ENCODE results near the gene POU2F2. TPM values are rescaled to one million over a fixed set of nuclear protein-coding genes. Genes with fewer than 3 reads are reported as not detected.

The POU2F2 gene
- total and polyA plus RNA-seq, 11 donors: 0.16 to 10.1 (median 0.61) TPM

DNA sequence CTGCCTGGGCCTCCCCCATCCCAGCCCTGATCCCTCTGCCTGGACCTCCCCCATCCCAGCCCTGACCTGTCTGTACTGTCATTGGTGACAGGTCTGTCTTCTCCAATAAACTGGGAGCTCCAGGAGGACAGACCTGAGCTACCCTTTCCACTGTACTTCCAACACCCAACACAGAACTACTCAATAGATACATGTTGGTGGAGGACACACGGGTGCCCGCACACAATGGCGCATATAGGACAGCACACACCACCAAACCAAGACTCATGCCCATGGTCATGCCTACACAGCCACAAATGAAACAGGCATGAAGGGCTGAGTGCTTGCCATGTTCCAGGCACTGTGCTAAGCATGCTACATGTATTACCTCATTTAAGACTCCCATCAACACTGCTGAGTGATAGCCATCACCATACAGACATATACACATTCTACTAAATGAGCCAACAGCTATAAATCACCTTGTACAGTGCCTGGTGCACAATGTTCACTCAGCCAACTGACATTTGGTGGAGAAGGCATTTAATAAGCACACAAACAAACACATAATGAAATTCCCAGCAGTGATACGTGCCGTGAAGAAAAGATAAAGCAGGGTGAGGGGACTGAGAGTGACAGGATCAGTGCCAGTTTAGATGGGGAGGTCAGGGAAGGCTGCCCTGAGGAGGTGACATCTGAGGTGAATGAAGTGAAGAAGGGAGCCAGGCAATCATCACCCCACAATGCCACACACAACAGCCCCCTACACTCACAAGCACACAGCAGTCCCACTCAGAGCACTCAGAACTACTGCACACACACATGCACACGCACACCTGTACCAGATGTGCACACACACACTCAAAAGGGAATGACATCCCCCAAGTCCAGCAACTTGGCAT, 857 bp downstream of the POU2F2 start:
- Histone ChIP-seq H3K27ac (peak overlapping the region in 1 of 12 donors; percentile 64), H3K4me3 (peak overlapping the region in 8 of 12 donors; percentile 16 to 65 (median 39)), H3K9me3 (no peaks in the 10 kb centered on the region), H3K4me1 (peaks cover 2 to 64% (median 10%) of the 10 kb centered on the region in 12 donors), H3K27me3 (peaks cover 6 to 49% (median 18%) of the 10 kb centered on the region in 9 donors), H3K36me3 (no peaks in the 10 kb centered on the region)
- ATAC-seq (no peak), DNase-seq (no peak)
- 58 to 64% (median 62%) methylated on average over 6 of the region's 6 CpGs for WGBS, 4 donors
- TF ChIP-seq POLR2A (IDR thresholded peaks at IDR 0.05) (no peak), CTCF (IDR thresholded peaks at IDR 0.05) (no peak)
- intact Hi-C loops (cut with DNase I): loop anchor here (2.0 to 10.0 kb wide), 13 partner anchors 45 to 313 kb away; partner anchors contain the start of genes MEGF8 (in 5 of the 10), CXCL17 (in 2 of the 10) and TMEM145 (in 2 of the 10)

DNA sequence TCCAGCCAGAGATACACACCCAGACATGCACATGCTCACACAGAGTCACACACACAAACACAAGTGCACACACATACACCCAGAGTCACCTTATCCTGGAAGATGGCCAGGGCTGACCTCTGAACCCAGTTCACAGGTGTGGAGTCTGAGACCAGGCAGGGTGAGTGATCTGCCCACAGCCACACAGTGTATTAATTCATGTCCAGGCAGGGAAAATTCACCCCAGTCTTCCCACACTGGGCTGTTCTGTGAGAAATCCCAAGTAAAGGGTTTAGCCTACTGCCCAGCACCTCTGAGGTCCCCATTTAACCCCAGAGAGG, 2.0 kb downstream of the POU2F2 start:
- peak overlapping the region in 1 of 12 donors; percentile 61 for H3K27ac ChIP-seq
- intact Hi-C loops (cut with DNase I): loop anchor here in 8 of 10 donors (5.0 to 10.0 kb wide), 9 partner anchors 52 to 315 kb away; partner anchors contain the start of genes MEGF8 (in 4 of the 8), CXCL17 (in 2 of the 8) and TMEM145 (in 2 of the 8)
- no peak for TF ChIP-seq CTCF (IDR thresholded peaks at IDR 0.05)
- TF ChIP-seq POLR2A (IDR thresholded peaks at IDR 0.05): no peak
- no peak for ATAC-seq
- H3K27me3 ChIP-seq: peaks cover 6 to 59% (median 22%) of the 10 kb centered on the region in 9 donors
- H3K4me3 ChIP-seq: peak overlapping the region in 2 of 12 donors; percentile 7 to 39
- no peaks in the 10 kb centered on the region for H3K9me3 ChIP-seq
- H3K36me3 ChIP-seq: no peaks in the 10 kb centered on the region
- no peak for DNase-seq
- peaks cover 2 to 66% (median 10%) of the 10 kb centered on the region in 12 donors for H3K4me1 ChIP-seq

- Histone ChIP-seq H3K9me3 (peaks cover 0 to 1% (median 0%) of the 10 kb centered on the region in 12 donors), H3K4me3 (peak overlapping the region in 3 of 12 donors; percentile 7 to 39 (median 17)), H3K36me3 (no peaks in the 10 kb centered on the region), H3K27me3 (peaks cover 6 to 58% (median 22%) of the 10 kb centered on the region in 9 donors), H3K4me1 (peaks cover 2 to 67% (median 10%) of the 10 kb centered on the region in 12 donors), H3K27ac (peak overlapping the region in 1 of 12 donors; percentile 61)
- peak in 3 of 5 donors; percentile 33 to 70 (median 52) for DNase-seq
- intact Hi-C loops (cut with DNase I): loop anchor here in 8 of 10 donors (5.0 to 10.0 kb wide), 10 partner anchors 53 to 315 kb away; partner anchors contain the start of genes MEGF8 (in 4 of the 8), TMEM145 (in 3 of the 8) and CXCL17 (in 2 of the 8)
- WGBS, 4 donors: 38 to 44% (median 42%) methylated on average over 20 of the region's 20 CpGs
- ATAC-seq: peak in 3 of 4 donors; percentile 50 to 61 (median 56)
- TF ChIP-seq CTCF (IDR thresholded peaks at IDR 0.05) (no peak), POLR2A (IDR thresholded peaks at IDR 0.05) (no peak)
Observed at GRCh38 chr19:42129399-42130253, 2.6 kb downstream of the POU2F2 start.
